GM10266 (cell line): Measurements from ENCODE around the gene GNGT1.

Source experiments
- DNase-seq: peaks from one replicate; pipeline ENCODE4 v3.0.0; 2012; ENCODE audit errors: extremely low spot score
- TF ChIP-seq, protein P1 (sequence below): IDR thresholded peaks from 2 replicates; pipeline ENCODE4 v1.5.1; 2012; ENCODE audit warnings: mild to moderate bottlenecking, low read depth; ENCODE audit not compliant: control insufficient read depth, insufficient read depth; ENCODE audit errors: missing control alignments

Gene GNGT1

DNA sequence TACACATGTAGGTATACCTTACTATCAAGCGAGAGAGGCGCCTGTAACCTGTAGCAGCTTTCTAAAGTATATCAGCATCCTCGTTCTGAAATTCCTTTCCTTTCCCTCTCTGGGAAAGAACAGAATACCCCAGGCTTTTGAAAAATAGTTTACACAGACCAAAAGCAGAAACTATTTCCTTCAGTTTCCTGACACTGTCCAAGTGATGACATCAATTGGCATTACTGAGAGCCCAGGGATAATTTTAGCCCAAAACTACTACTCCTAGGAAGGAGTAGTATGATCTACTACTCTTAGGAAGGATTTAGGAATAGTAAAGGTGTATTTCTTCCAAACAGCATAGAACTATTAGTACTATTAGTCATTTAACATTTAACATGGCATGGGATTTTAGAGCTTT lies 21.2 kb downstream of the GNGT1 start:
- DNase-seq: no peak
- TF ChIP-seq, protein P1, sequence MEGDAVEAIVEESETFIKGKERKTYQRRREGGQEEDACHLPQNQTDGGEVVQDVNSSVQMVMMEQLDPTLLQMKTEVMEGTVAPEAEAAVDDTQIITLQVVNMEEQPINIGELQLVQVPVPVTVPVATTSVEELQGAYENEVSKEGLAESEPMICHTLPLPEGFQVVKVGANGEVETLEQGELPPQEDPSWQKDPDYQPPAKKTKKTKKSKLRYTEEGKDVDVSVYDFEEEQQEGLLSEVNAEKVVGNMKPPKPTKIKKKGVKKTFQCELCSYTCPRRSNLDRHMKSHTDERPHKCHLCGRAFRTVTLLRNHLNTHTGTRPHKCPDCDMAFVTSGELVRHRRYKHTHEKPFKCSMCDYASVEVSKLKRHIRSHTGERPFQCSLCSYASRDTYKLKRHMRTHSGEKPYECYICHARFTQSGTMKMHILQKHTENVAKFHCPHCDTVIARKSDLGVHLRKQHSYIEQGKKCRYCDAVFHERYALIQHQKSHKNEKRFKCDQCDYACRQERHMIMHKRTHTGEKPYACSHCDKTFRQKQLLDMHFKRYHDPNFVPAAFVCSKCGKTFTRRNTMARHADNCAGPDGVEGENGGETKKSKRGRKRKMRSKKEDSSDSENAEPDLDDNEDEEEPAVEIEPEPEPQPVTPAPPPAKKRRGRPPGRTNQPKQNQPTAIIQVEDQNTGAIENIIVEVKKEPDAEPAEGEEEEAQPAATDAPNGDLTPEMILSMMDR: no peak

DNA sequence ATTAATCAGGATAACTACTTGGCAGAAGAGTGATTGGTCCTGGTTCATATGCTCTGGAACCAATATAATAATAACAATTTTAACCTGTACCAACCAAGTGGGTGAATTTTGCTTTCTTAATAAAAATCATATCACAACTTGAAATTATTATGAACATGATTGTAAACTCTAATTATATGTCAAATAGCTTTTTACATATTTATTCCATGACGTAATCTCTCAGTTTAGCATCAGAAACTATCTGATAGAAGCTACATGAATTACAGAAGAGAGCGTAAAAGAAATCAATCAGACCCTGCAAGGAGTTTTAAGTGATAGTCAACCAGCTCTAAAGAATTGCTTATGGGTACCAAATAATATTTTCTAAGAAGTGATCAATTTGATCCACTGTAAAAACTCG lies 25.3 kb downstream of the GNGT1 start:
- TF ChIP-seq, protein P1: no peak
- DNase-seq: no peak

DNA sequence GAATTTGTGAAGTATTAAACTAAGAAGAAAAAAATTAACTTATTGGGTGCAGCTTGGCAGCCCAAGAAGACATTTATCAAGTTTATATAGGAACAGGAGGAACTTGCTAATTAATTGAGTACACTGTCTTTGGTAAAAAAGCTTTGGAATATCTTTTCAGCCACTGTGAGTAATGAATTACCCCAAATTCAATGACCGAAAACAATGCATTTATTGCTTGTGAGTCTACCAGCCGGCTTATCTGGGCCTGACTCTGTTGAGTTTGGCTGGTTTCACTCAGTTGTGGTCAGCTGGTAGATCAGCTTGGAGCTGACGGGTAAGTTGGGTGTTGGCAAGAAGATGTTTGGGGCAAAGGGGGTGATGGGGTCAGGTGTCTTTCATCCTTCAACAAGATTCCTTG lies 26.8 kb downstream of the GNGT1 start:
- DNase-seq: no peak
- TF ChIP-seq, protein P1: no peak

DNA sequence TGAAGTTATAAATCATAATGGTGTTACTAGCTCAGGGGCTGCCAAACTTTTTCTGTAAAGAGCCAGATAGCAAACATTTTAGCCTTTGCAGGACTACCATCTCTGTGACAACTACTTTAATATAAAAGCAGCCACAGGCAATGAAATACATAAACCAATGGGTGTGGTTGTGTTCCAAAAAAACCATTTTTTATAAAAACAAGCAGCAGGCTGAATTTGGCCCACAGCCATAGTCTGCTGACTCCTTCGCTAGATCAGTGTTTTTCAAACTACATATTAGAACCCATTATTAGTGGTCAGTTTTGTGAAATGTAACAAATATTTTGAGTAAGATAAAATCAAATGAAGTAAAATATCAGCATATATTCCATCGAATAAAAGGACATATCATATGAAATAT lies 28.7 kb downstream of the GNGT1 start:
- no peak for DNase-seq
- TF ChIP-seq, protein P1: no peak

DNA sequence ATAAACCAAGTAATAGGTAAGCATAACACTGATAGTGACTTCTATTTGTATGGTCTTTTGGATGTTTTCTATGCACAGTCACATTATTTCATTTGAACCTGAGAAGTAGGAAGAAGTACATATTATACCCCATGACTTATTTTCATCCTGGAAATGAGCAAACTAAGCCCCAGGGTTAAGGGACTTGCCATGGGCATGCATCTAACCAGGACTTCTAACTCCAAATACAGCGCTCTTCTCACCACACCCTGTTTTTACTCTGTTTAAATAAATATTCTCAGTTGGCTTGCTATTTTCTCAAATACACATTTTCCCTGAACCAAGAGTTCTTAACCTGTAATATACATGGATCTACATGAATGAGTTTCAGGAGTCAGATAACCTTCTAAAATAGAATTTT lies 31.5 kb downstream of the GNGT1 start:
- TF ChIP-seq, protein P1: no peak
- DNase-seq: no peak

DNA sequence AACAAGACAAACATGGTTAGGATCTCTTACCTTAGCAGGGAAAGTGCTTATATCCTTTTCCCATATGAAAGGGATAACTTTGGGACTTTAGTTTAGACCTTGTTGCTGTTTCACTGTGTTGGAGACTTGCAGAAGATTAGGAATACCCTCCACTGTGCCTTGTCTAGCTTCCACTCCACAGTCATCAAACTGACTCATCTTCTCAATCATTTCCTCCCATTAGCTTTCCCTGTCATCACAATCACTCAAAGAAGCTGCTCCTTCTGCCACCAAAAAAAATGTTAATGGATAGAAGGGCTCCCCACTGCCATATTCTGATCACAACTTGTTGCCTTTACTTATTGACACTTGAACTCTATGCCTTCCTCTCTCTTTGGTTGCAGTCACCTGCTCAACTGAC lies 31.9 kb downstream of the GNGT1 start:
- TF ChIP-seq, protein P1: no peak
- no peak for DNase-seq

DNA sequence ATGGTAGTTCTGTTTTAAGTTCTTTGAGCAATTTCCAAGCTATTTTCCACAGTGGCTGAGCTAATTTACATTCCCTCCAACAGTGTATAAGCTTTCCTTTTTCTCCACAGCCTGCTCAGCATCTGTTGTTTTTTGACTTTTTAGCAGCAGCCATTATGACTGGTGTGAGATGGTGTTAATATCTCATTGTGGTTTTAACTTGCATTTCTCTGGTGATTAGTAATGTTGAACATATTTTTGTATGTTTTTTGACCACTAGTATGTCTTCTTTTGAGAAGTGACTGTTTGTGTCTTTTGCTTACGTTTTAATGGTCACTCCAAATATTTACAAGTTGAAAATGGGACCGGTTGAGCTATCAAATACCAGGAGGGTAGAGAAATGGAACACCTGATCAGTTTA lies 35.6 kb downstream of the GNGT1 start:
- DNase-seq: no peak
- TF ChIP-seq, protein P1: no peak
